Measurements from ENCODE around the gene NUBP2. TPM values are rescaled to one million over a fixed set of nuclear protein-coding genes. Genes with fewer than 3 reads are reported as not detected.

Gene NUBP2
- total RNA-seq, 4 donors from 2014 or later: 47.1 to 99.9 (median 59.3) TPM

DNA sequence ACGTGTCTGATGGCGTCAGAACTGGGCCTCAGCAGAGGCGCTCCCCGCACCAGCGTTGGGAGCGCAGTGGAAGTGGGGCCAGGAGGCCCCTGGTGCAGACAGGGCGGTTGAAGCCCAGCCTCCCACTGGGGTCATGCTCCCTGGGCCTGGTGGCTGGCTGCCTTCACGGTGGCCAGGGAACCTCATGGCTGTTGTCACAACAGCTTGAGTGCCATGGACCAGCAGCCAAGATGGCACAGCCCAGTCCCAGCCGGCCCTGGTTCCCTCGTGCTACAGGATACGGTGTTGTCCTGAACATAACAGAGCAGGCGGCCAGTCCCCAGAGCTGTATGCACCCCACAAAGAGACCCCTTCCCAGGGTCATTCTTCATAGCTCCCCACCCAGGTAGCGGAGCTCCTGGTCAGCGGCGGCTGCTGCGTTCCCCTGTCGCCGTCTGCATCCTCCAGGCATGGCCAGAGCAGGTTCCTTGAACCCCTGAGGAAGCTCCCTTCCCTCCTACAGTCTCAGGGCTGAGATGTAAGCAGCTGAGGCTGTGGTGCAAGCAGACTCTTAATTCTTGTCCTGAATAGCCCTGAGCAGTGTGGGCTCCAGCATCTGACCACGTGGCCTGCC lies 41.1 kb upstream of the NUBP2 start:
- H3K4me3 ChIP-seq: no peak overlapping the region
- H3K36me3 ChIP-seq: peaks cover 0 to 42% (median 0%) of the 10 kb centered on the region in 3 donors
- no peak overlapping the region for H3K27ac ChIP-seq
- TF ChIP-seq CTCF (IDR thresholded peaks at IDR 0.05) (no peak), POLR2A (IDR thresholded peaks at IDR 0.05) (no peak)
- no peaks in the 10 kb centered on the region for H3K9me3 ChIP-seq
- no peaks in the 10 kb centered on the region for H3K27me3 ChIP-seq
- no peaks in the 10 kb centered on the region for H3K4me1 ChIP-seq
- DNase-seq: no peak

- no peak for DNase-seq
- no peaks in the 10 kb centered on the region for H3K4me1 ChIP-seq
- peaks cover 0 to 62% (median 0%) of the 10 kb centered on the region in 3 donors for H3K36me3 ChIP-seq
- no peak for TF ChIP-seq POLR2A (IDR thresholded peaks at IDR 0.05)
- TF ChIP-seq CTCF (IDR thresholded peaks at IDR 0.05): no peak
- no peak overlapping the region for H3K27ac ChIP-seq
- H3K27me3 ChIP-seq: no peaks in the 10 kb centered on the region
- H3K4me3 ChIP-seq: no peak overlapping the region
- no peaks in the 10 kb centered on the region for H3K9me3 ChIP-seq
These were observed 39.1 kb upstream of the NUBP2 start for GRCh38 chr16:1743376-1744337.

DNA sequence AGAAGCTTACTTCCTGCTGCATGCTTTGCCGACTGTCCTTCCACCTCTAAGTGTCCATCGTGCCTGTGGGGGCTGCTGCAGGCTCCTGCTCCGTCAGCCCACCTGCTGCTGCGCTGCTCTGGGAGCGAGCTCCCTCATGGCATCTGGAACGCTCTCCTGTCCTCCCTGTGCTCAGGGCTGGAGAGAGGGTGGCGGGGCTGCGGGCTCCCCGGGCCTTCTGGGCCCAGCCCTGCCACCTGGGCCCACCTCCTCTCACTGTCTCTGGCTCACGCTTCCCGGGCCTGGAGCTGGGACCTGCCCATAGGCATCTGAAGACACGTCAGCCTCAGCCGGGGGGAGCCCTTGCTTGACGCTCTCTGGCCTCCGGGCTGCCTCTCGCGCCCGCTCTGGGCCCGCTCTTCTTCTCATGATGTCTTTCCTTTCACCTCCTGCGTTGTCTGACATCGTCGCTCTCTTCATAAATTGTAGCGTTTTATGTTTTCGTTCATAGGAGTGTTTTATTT lies 38.4 kb upstream of the NUBP2 start:
- DNase-seq: no peak
- TF ChIP-seq POLR2A (IDR thresholded peaks at IDR 0.05) (no peak), CTCF (IDR thresholded peaks at IDR 0.05) (no peak)
- peaks cover 0 to 70% (median 0%) of the 10 kb centered on the region in 3 donors for H3K36me3 ChIP-seq
- no peak overlapping the region for H3K27ac ChIP-seq
- H3K4me3 ChIP-seq: no peak overlapping the region
- no peaks in the 10 kb centered on the region for H3K27me3 ChIP-seq
- H3K4me1 ChIP-seq: no peaks in the 10 kb centered on the region
- no peaks in the 10 kb centered on the region for H3K9me3 ChIP-seq

GRCh38 chr16:1745181-1745899 lies 37.4 kb upstream of the NUBP2 start:
- Histone ChIP-seq H3K27ac (no peak overlapping the region), H3K27me3 (no peaks in the 10 kb centered on the region), H3K9me3 (no peaks in the 10 kb centered on the region), H3K4me3 (no peak overlapping the region), H3K36me3 (peaks cover 0 to 78% (median 0%) of the 10 kb centered on the region in 3 donors), H3K4me1 (no peaks in the 10 kb centered on the region)
- DNase-seq: no peak
- no peak for TF ChIP-seq CTCF (IDR thresholded peaks at IDR 0.05)
- no peak for TF ChIP-seq POLR2A (IDR thresholded peaks at IDR 0.05)

DNA sequence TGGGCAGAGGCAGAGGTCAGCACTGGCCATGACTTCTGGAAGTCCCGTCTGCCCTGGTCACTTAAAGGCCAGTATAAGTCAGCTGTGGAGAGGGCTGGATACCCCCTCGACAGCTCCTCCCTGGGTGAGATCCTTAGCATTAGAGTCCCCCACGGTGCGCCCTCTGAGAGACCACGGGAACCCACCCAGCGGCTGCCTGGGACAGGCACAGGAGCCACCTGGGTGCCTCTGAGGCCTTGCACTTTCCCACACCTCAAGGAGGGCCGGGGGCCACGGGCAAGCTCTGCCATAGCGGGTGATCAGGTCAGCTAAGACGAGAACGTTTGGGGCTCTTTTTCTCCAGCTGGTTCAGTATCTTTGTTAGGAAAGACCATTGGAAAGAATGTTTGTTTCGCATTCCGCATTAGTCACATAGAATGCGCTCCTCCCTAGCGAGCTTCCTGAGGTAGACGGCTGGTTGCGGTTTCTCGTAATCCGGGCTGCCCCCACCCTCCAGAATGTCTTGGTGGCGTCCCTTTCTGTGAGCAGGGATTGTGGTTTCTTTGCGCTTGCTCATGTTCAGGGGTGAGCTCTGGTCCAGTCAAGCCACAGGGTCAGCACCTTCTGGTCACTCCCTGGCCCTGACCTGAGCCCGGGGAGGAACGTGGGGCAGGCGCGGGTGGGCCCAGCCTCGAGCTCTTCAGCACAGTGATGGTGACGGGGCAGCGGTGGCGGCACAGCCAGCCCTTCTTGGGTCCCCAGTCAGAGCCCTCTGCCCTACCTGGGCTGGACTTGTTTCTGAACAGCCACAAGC lies 36.7 kb upstream of the NUBP2 start:
- Histone ChIP-seq H3K4me3 (no peak overlapping the region), H3K36me3 (peaks cover 0 to 80% (median 0%) of the 10 kb centered on the region in 3 donors), H3K9me3 (no peaks in the 10 kb centered on the region), H3K27ac (no peak overlapping the region), H3K4me1 (no peaks in the 10 kb centered on the region), H3K27me3 (no peaks in the 10 kb centered on the region)
- TF ChIP-seq CTCF (IDR thresholded peaks at IDR 0.05) (no peak), POLR2A (IDR thresholded peaks at IDR 0.05) (no peak)
- DNase-seq: no peak
